RWPE1 (cell line): ENCODE measurements around the gene SIAH3.
A peak's percentile ranks its signal among the peaks of the same experiment; 100 is the strongest.

ENCODE experiments used
- CTCF ChIA-PET: fragments of 350-600 bp; sonication (Branson Sonifier 250); formaldehyde crosslinking; extraction: SDS; loops from one replicate; lab custom pipeline; 2021; lab: Yijun Ruan, JAX
- POLR2A ChIA-PET: fragments of 400-600 bp; formaldehyde crosslinking; extraction: SDS; loops from one replicate; lab custom pipeline; 2020; ENCODE audit warnings: antibody characterized with exemption; ENCODE audit not compliant: low non-redundant PET; lab: Yijun Ruan, JAX
- DNase-seq: peaks from one replicate; pipeline ENCODE4 v3.0.0; 2012; ENCODE audit warnings: low spot score
- H3K27ac ChIP-seq: fragments of 450-650 bp; 2 replicates; pipeline ENCODE4 v1.5.1; 2017
- TF ChIP-seq, protein P1 (sequence below): fragments of 450-650 bp; conservative IDR thresholded peaks from 2 replicates; pipeline ENCODE4 v1.5.1; 2017; ENCODE audit warnings: low read depth, mild to moderate bottlenecking

Gene SIAH3

GRCh38 chr13:45731455-45731854, 120.1 kb downstream of the SIAH3 start:
- ChIA-PET CTCF (interaction anchor here (0.6 kb wide), 2 partner anchors 14 to 1352 kb away, joined by 3 read pairs; no protein-coding TSS in a partner anchor), POLR2A (no interaction called here)
- DNase-seq, result no peak
- TF ChIP-seq, protein P1, sequence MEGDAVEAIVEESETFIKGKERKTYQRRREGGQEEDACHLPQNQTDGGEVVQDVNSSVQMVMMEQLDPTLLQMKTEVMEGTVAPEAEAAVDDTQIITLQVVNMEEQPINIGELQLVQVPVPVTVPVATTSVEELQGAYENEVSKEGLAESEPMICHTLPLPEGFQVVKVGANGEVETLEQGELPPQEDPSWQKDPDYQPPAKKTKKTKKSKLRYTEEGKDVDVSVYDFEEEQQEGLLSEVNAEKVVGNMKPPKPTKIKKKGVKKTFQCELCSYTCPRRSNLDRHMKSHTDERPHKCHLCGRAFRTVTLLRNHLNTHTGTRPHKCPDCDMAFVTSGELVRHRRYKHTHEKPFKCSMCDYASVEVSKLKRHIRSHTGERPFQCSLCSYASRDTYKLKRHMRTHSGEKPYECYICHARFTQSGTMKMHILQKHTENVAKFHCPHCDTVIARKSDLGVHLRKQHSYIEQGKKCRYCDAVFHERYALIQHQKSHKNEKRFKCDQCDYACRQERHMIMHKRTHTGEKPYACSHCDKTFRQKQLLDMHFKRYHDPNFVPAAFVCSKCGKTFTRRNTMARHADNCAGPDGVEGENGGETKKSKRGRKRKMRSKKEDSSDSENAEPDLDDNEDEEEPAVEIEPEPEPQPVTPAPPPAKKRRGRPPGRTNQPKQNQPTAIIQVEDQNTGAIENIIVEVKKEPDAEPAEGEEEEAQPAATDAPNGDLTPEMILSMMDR, result no peak
- no peak overlapping the region for H3K27ac ChIP-seq

- DNase-seq, result peak; percentile 23
- CTCF ChIA-PET, result interaction anchor here (0.5 to 1.1 kb wide), 4 partner anchors 10 to 105 kb away, joined by 3 to 4 read pairs (median 3); no protein-coding TSS in a partner anchor
- TF ChIP-seq, protein P1, result 0 out of 2 replicates have a peak, but pooled peaks have one; percentile 15
- POLR2A ChIA-PET, result no interaction called here
- no peak overlapping the region for H3K27ac ChIP-seq
Observed at GRCh38 chr13:45728759-45729158, 122.8 kb downstream of the SIAH3 start.
